ENCODE results near the gene TFEB.

Gene TFEB

DNA sequence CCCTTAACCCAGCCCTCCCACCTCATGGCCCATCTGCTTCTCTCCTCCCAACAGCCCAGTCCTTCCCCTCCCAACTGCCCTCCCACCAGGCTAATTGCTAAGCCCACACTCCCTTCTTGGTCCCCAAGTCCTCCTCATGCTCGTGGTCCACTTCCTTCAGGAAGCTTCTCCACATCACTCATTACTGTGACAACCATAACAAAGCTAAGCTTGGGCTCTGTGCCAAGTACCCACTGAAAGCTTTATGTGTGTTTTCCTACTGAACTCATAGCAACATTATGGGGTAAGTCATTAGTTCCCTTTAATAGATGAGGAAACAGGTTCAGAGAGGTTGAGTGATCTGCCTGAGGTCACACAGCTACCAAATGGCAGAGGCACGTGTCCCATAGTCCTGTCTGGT lies 28.1 kb upstream of the TFEB start:
- no peak for DNase-seq

- no peak for DNase-seq
Observed at GRCh38 chr6:41759905-41760579, 24.6 kb upstream of the TFEB start.

GRCh38 chr6:41759106-41759904 lies 23.9 kb upstream of the TFEB start:
- no peak for DNase-seq

DNA sequence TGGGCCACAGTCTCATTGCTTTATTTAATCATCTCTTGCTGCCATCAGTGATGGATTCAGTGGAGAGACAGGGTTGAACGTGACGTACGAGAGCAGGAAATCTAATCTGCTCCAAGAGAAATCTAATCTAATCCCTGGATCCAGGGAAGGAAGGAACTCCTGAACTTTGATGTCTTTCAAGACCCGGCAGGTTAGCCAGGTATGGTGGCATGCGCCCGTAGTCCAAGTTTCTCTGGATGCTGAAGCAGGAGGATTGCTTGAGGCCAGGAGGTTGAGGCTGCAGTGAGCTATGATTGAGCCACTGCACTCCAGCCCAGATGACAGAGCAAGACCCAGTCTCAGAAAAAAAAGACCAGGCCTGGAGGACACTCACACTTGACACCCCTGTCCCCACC lies 23.2 kb upstream of the TFEB start:
- DNase-seq, result no peak

GRCh38 chr6:41757931-41758640 lies 22.7 kb upstream of the TFEB start:
- DNase-seq, result no peak

DNA sequence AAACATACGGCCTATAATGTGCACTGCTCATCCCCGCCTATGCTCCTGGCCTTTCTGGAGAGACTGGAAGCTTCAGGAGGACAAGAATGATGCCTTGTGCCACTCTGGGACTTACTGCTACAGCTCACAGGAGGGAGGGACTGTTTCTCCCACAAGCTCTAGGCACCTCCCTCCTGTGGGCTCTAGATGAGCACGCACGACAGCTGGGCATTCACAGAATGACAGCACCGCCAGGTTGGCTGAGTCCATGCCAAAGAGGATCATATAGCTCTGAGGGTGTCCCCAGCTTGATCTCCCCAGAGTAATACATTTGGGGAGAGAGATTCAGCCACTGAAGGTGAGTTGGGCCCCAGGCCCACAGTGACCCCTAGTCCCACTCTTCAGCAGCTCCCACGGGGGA lies 21.9 kb upstream of the TFEB start:
- DNase-seq, result no peak

DNA sequence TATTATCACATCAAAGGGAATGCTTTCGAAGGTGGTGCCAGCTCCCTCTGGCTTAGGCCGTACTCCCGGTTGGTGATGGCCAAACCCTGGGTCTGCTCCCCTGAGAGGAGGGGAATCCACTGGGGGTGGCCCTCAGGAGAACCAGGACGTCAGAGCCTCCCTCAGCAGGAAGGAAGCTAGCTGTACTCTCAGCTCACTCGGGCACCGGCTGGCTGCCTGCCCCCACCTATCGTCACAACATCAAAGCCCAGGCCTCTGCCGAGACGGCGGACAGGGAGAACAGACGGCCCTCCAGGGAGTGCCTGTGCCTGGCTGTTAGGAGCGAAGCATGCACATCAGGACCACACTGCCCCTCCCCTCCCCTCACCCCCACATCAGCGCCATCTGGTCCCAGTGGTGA lies 20.9 kb upstream of the TFEB start:
- DNase-seq, result no peak

DNA sequence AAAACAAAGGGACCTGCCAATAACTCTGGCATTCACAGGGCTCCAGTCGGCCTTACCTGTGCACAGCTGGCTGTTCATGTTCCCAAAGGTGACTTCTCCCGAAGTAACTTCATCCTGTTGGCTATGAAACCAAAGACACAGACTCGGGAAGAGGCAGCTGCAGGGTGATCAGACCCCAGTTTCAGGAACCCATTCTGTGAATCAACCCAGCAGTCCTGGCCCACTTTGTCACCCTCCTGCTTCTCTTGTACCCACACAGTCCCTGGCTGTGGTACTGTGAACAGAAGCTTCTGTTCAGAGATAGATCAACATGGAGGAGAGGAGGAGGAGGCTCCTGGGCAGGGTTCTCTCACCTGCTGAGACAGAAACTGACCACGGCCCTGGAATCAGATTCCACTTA lies 20.5 kb upstream of the TFEB start:
- DNase-seq, result no peak

DNA sequence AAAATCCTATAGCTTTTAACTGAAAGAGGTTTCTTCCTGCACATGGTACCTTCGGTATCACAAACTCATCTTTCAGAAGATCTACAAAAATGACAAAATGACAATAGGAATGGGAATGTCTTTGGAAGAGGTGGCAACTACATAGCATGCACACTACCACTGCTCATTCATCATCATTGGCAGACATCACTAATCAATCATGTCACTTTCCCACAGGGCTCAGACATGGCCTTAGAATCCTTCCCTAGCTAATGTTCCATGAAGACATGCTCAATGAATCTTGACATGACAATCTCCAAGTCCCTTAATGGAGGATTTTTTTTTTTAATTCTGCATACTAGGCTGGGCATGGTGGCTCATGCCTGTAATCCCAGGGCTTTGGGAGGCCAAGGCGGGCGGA lies 15.0 kb upstream of the TFEB start:
- DNase-seq, result no peak

- DNase-seq, result no peak
Observed at GRCh38 chr6:41748542-41748941, 13.1 kb upstream of the TFEB start.

- DNase-seq, result no peak
Observed at GRCh38 chr6:41748102-41748477, 12.7 kb upstream of the TFEB start.

GRCh38 chr6:41747256-41748101 lies 12.1 kb upstream of the TFEB start, which contains the start of gene PGC:
Gene PGC (minus strand): TSS chr6:41747397. CDS start chr6:41747334, 63 bp downstream.
- no peak for DNase-seq

DNA sequence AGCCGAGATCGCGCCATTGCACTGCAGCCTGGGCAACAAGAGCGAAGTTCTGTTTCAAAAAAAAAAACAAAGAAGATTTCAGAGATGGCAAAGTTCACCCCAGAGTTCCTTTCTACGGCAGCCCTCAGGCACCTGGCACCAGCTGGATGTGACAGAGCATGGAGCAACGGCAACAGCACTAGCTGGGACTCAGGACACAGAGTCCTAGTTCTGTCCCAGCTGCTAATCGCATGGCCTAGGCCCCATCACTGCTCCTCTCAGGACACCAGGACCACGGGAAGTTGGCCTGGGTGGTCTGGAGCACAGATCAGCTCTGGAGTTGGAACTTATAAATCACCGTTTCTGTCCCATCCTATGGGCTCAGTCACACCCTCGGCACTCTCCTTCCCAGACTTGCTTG lies 10.7 kb upstream of the TFEB start:
- no peak for DNase-seq

GRCh38 chr6:41744236-41744787 lies 8.9 kb upstream of the TFEB start:
- no peak for DNase-seq

- no peak for DNase-seq
Observed at GRCh38 chr6:41743406-41744235, 8.2 kb upstream of the TFEB start.

GRCh38 chr6:41741625-41742490 lies 6.5 kb upstream of the TFEB start:
- DNase-seq, result no peak

DNA sequence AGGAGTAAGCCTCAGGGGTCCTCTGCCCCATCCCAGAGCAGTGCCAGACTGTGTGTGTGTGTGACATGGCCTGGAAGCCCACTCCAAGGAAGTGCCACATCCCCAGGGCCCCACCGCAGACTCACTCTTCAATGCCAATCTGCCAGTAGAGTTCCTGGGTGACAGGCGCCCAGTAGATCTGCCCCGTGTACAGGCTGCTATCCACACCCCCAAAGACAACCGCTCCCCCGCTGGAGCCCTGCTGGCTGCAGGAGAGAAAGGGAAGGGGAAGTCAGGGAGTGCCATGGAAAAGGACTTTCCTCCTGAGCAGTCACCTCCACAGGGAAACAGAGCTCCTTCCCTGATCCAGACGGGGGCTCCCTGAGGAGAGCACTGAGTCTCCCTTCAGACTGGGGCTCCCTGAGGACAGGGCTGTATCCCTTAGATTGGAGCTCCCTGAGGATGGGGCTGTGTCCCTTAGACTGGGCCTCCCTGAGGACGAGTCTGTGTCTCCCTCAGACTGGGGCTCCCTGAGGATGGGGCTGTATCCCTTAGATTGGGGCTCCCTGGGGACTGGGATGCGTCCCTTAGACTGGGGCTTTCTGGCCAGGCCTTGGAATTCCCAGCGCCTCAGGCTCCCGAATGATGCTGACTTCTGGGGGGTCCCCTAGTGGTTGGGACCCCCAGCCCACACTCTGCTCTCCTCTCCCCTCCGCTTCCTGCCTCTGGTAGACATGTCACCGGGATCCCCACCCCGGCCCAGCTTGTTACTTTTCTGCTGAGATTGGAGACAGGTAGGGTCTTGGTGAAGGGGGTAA lies 5.2 kb upstream of the TFEB start:
- no peak for DNase-seq

DNA sequence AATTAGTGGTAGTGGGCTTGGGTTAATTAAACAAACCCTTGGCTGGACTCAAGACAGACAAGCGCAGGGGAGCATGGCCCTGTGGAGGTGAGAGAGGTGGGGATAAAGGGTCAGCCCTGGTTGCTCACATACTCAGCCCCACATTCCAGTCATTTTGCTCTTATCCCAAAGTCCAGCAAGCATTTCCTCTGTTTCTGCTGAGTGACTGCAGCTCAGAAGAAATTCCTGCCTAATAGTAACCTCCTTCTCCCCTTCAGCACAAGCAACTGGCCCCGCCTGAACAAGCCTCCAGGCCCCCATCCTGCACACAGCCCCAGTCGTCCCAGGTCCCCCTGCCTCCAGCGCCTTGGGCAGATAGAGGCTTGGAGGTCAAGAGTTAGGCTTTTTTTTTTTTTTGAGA lies 3.6 kb upstream of the TFEB start:
- no peak for DNase-seq

GRCh38 chr6:41737591-41738130 lies 2.3 kb upstream of the TFEB start:
- DNase-seq, result no peak
